Stimulated activated CD4-positive, alpha-beta T cell treated with anti-CD3 and anti-CD28 coated beads, Interleukin-1b, Interleukin-23, amount 100 ng/mL, for 24 hours (primary cell): ENCODE data around the gene FRMD3.
"Not testable (repeated sequence)": the region's sequence is repeated elsewhere in the genome, so short reads cannot be mapped to it uniquely, and the experiment has no call there.

Experiments used
- DNase-seq, 4 experiments: peaks; one replicate each; pipeline ENCODE4 v3.0.0-alpha.2; 2020; ENCODE audit warnings: low read depth in 4 of 4, low spot score in 1 of 4

The FRMD3 gene

GRCh38 chr9:83396813-83397212 is 141.4 kb downstream of the FRMD3 start:
- DNase-seq: no peak

- no peak for DNase-seq
Measured at GRCh38 chr9:83396342-83396741, 141.9 kb downstream of the FRMD3 start.

GRCh38 chr9:83392228-83392627 is 146.0 kb downstream of the FRMD3 start:
- DNase-seq: no peak

- no peak for DNase-seq
Measured at GRCh38 chr9:83388346-83388745, 149.9 kb downstream of the FRMD3 start.

GRCh38 chr9:83387401-83388185 is 150.6 kb downstream of the FRMD3 start:
- no peak for DNase-seq

- no peak for DNase-seq
Measured at GRCh38 chr9:83385317-83385716, 152.9 kb downstream of the FRMD3 start.

- DNase-seq: no peak
Measured at GRCh38 chr9:83384214-83384613, 154.0 kb downstream of the FRMD3 start.

GRCh38 chr9:83383034-83383433 is 155.2 kb downstream of the FRMD3 start:
- DNase-seq: no peak

- DNase-seq: no peak
Measured at GRCh38 chr9:83382421-83382820, 155.8 kb downstream of the FRMD3 start.

GRCh38 chr9:83379045-83379444 is 159.2 kb downstream of the FRMD3 start:
- DNase-seq: no peak

- no peak for DNase-seq
Measured at GRCh38 chr9:83372957-83373356, 165.2 kb downstream of the FRMD3 start.

- DNase-seq: no peak
Measured at GRCh38 chr9:83367326-83367725, 170.9 kb downstream of the FRMD3 start.

- no peak for DNase-seq
Measured at GRCh38 chr9:83362341-83362995, 175.7 kb downstream of the FRMD3 start.

GRCh38 chr9:83359039-83359438 is 179.2 kb downstream of the FRMD3 start:
- no peak for DNase-seq

- not testable (repeated sequence) for DNase-seq
Measured at GRCh38 chr9:83358493-83358892, 179.7 kb downstream of the FRMD3 start.

GRCh38 chr9:83355729-83356151 is 182.5 kb downstream of the FRMD3 start:
- DNase-seq: no peak

- no peak for DNase-seq
Measured at GRCh38 chr9:83355024-83355444, 183.2 kb downstream of the FRMD3 start.

- no peak for DNase-seq
Measured at GRCh38 chr9:83349031-83349430, 189.2 kb downstream of the FRMD3 start.

GRCh38 chr9:83346655-83347420 is 191.4 kb downstream of the FRMD3 start:
- no peak for DNase-seq

GRCh38 chr9:83343366-83343999 is 194.7 kb downstream of the FRMD3 start:
- DNase-seq: no peak

- no peak for DNase-seq
Measured at GRCh38 chr9:83342731-83343130, 195.5 kb downstream of the FRMD3 start.
